GM21723 (cell line): ENCODE results near the gene ENG.
"Not testable (repeated sequence)": the region's sequence is repeated elsewhere in the genome, so short reads cannot be mapped to it uniquely, and the experiment has no call there.

Source experiments
- ATAC-seq: cut with Tn5 transposase; IDR thresholded peaks from one replicate; pipeline ENCODE4 v1.9.1; 2021; ENCODE audit warnings: mild to moderate bottlenecking, moderate library complexity; ENCODE audit not compliant: unreplicated experiment

Gene ENG

DNA sequence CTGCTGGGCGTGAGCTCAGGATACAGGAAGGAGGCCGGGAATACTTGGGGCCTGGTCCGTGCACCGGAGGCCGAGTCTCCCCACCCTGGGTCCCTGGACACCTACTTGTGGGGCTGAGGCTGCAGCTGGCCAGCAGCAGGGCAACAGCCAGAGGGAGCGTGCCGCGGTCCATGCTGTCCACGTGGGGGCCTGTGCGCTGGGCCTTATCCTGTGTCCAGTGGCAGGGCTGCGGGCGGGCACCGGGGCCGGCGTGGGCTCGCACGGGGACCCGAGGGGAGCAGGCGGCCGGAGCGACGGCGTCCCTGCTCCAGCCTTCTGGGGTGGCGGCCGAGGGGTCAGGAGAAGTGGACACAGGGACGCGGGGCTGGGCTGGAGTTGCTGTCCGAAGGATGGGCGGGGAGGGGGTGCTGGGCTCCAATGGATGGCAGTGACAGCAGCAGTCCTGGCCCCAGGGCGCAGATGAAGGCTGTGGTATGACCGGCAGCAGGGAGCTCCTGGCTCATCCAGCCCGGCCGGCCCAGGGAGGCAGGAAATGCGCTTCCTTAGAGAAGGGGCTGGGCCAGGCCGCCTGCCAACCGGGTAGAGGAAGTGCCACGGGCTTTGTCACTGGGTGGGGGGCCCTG, at the start of gene ENG:
Gene ENG (minus strand): TSS at position 475 of the 623 bp plus-strand sequence. CDS start 303 bp downstream, at position 172.
- ATAC-seq = no peak

DNA sequence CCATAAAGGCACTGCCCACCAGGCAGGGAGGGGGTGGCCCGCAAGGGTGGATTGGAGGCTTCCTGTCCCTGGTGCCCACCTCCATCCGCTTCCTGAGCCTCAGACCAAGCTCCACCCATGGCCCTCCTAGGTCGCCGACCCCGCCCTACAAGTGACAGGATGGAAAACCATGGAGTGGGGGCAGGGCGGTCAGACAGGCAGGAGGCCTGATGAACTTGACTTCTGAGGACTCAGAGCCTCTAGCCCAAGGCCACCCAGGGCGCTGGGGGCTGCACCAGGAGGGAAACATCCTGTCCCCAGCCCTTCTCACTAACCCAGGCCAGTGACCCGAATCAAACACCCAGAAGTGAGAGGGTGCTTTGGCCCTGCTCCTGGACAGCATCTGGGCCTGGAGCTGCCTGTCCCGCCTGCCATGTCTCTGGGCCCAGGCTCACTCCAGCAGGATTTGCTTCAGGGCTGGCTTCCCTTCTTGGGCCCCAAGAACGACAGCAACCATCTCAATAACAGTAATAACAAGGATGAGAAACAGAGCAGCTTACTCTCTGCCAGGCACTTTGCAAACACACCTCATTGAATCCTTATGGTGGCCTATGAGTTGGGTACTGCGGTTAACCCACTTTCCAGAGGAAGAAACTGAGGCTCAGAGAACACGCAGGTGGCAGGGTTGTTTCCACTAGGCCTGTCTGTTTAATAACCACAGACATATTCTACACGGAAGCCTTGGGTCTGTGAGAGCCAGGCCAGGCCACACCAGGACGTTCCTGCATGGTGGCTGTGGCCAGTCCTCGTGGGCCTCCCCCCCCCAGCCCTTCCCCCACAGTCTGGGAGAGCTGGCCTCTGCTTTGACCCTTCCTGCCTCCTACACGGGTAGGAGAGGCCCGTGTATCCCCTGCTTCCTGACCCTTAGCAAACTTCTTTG, 49.4 kb upstream of the ENG start:
- ATAC-seq = no peak

DNA sequence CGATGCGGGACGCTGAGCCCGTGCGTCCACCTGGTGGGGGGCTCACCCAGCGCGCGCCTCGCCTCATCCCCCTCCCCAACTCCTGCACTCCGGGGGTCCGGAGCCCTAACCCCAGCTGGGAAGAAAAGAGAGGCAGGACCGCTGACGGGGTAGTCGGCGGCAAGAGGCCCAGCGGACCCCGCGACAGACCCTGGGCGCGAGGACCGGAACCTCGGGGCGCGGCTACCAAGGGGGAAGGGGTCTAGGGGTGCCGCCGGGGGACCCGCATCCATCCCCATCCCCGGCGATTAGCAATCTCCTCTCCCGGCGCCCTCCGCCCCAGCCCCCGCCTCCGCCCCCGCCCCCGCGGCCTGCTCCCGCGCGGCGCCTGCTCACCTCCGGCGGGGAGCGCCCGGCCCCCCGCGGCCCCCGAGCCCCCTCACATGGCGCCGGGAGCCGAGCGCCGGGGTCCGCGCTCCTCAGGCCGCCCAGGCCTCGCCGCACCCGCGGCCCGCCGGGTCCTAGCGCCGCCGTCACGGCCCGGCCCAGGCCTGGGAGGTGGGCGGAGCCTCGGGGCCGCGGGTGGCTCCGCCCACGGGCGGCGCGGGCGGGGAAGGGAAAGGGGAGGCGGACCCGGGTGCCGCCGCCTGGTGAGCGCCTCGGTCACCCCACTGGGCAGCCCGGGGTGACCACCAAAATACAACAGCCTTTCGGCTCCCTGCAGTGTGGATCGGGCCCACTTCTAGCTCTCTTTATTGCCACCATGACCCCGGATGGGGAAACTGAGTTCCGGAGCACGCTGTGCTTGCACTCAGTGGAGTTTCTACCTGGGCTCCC, 44.9 kb upstream of the ENG start, which contains the start of gene ST6GALNAC6:
Gene ST6GALNAC6 (minus strand): TSS at position 476 of the 816 bp plus-strand sequence. CDS start 1,622 bp downstream, outside the sequence.
- ATAC-seq = peak; percentile 57

DNA sequence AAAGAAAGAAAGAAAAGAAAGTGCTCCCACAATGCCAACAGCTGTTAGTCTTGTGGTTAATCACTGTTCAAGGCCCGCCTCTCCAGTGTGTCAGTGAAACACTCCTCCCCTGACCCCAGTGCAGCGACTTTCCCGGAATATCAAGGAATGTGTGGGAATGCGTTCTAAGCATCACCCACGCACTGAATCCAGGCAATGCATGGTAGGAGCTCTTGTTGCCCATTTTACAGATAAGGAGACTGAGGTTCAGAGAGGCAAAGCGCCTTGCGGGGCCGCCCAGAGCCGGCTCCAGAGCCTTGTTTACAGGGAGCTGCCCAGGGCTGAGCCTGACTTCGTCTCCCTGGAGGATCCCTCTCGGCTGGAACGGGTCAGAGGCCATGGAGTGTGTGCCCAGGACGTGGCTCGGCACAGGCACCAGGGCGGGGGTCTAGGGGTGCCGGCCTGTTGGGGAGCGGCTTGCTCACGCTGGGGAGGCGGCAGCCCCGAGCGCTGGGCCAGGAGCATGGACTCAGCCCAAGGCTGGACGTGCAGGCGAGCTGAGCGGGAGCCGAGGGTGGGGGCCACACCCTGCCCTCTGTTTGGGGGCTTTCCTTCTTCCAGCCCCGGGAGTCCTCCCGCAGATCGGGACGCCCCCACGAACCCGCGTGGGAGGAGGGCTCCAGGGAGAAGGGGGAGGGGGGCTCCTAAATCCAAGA, 44.1 kb upstream of the ENG start:
- peak; percentile 26 for ATAC-seq

DNA sequence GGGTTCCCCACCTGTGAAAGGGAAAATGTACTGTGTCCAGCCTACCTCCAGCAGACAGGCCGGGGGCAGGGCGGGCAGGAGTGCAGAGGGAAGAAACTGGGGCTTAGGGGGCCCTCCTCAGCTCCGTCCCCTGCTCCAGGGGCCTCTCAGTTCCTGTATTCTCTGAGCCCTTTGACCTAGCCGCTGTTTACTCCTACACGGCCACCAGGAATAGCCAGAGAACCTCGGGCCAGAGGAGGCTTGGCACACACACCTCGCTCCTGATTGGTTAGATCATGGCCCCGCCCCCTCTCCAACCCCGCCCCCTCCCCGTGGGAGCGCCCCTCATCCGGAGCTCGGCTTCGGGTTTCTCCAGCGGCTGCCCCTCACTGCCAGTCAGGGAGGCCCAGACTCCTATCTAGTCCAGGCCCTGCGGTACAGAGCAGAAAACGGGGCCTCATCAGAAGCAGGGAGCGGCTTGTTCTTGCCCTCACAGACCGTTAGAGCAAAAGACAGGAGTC, 42.8 kb upstream of the ENG start:
- no peak for ATAC-seq

DNA sequence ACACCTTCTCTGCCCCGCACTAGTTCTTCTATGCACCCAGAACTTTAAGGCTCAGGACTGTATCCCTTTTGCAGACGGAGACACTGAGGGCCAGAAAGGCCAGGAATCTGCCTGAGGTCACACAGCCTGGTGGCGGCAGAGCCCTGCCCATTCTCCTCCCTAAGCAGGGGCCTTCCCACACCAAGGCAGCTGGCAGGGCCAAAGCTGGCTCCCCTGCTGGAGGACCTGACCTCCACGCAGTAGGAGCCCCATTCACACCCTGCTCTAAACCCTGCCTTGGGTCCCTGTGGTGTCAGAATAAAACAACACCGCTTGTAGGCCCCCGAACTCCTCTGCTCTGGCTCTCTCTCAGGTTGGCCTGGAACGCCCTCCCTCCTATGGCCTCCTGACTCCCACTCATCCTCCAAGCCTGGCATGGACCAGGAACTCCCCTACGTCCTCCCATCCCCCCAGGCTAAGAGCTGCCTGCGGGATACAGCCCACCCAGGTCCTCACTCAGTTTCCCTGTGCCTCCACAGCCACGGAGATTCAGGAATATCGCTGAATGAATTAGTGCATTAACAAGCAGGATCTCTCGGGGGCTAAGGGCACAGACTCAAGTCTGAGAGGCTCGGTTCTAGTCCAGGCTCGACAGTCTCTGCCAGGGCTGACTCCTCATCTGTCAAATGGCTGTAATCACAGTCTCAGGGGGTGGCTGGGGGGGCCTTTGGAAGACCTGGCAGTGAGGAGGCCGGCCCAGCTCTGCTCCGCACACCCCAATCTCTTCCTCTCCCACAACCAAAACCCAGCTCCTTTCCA, 42.1 kb upstream of the ENG start:
- no peak for ATAC-seq

- no peak for ATAC-seq
These were observed 41.4 kb upstream of the ENG start for GRCh38 chr9:127895811-127896210.

DNA sequence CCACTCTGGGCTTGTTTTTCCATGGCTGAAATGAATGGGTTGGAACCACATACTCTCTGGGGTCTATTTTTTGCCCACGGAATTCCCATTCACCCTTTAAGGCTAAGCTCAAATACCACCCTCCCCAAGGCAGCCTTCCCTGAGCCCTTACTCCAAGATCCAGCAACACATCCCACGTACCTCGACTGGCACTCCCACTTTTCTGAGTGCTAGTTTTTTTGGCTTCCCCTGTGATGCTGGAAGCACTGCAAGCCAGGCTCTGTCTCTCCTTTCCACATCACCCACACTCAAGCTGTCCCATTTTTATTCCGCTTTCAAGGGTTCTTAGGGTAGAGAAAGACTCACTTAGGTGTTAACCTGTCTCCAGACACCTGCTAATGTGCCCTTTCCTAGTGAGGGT, 38.9 kb upstream of the ENG start:
- no peak for ATAC-seq

DNA sequence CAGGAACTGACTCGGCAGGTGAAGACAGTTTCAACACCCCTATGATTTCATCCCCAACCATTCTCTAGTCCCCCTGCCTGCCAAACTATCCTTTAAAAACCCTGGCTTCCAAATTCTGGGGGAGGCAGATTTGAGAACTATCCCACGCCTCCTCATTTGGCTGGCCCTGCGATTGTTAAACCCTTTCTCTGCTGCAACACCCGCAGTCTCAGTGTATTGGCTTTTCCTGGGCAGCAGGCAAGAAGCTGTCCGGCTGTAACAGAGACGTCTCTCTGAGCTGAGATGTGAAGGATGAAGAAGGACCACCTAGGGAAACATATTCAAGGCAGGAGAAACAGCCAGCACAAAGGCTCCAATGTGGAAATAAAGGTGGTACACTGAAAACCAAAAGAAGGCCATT, 38.4 kb upstream of the ENG start:
- no peak for ATAC-seq

GRCh38 chr9:127890053-127890452, 35.6 kb upstream of the ENG start:
- no peak for ATAC-seq

GRCh38 chr9:127887792-127888191, 33.3 kb upstream of the ENG start:
- ATAC-seq = no peak

DNA sequence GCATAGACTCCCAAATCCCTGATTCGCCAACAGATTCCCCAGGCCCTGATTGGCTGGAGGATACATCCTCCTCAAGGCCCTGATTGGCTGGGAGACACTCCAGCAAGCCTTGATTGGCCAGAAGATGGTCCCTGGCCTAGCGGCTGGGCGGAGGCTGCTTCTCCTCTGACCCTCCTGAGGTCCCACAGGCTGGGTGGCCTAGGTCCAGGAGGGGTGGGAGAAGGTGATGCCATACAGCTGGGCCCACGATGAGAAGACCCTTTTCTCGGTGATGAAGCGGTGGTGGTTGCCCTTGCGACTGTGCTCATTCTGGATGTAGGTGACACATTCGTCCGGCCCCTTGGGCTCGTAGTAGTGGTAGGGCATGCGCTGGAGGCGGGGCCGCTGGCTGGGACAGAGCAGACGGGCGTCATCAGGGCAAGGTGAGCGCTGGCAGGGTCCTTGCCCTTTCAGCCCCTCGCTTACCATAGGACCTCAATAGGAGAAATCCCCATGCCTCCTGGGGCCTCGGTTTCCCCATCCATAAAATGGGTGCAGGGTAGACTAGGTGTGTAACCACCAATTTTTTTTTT, 32.0 kb upstream of the ENG start:
- no peak for ATAC-seq

- ATAC-seq = no peak
These were observed 31.2 kb upstream of the ENG start for GRCh38 chr9:127885508-127886281.

DNA sequence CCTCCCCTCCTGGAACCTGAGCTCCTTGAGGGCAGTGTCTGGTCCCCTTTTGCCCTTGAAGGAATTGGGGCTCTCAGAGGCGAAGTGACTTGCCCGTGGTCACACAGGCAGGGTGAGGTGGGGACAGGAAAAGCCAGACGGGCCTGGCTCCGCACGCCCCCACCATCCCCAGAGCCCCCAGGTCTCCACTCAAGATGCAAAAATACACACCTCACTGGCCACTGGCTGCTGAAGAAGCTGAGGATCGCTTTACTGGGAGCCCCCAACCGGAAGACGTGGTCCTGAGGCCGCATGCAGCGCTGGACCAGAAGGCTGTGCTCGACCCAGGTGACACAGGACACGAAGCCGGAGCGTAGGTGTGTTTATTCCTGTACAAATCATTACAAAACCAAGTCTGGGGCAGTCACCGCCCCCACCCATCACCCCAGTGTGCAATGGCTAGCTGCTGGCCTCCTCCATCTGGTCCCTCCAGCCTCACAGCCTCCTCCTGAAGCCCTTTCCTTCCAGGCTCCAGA, 30.6 kb upstream of the ENG start:
- no peak for ATAC-seq

GRCh38 chr9:127884427-127884911, 30.0 kb upstream of the ENG start:
- no peak for ATAC-seq

GRCh38 chr9:127883959-127884358, 29.5 kb upstream of the ENG start:
- ATAC-seq = no peak

GRCh38 chr9:127881715-127882114, 27.3 kb upstream of the ENG start:
- not testable (repeated sequence) for ATAC-seq

DNA sequence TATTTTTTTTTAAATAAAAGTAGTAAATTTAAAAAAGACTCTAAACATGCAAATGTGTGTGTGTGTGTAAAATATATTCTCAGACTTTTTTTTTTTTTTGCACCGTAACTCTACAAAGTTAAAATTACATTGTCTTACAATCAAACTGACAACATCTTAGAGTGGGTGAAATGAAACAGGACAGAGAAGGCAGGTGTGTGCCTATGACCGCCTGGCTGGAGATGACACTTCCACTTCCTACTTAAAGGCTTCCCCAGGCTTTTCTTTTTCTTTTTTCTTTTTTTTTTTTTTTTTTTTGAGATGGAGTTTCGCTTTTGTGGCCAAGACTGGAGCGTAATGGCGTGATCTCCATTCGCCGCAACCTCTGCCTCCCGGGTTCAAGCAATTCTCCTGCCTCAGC, 25.7 kb upstream of the ENG start:
- no peak for ATAC-seq
